Measurements from ENCODE around the gene DDR2. TPM values are rescaled to one million over a fixed set of nuclear protein-coding genes. Genes with fewer than 3 reads are reported as not detected.

The DDR2 gene
- total RNA-seq, 1 donor: 384 TPM

- Histone ChIP-seq H2AFZ (ENCODE audit: low read length) (no peak overlapping the region), H3K9me3 (ENCODE audit: low read depth, low read length) (no peaks in the 10 kb centered on the region), H3K79me2 (ENCODE audit: insufficient read depth, low read length) (peaks cover 21% of the 10 kb centered on the region), H3K4me1 (ENCODE audit: insufficient read depth, low read length) (peaks cover 66% of the 10 kb centered on the region), H3K4me2 (ENCODE audit: insufficient read depth, low read length) (peak overlapping the region; percentile 95), H3K27me3 (ENCODE audit: insufficient read depth, low read length) (no peaks in the 10 kb centered on the region), H3K36me3 (ENCODE audit: insufficient read depth, low read length) (no peaks in the 10 kb centered on the region), H3K4me3 (ENCODE audit: insufficient read depth, low read length) (no peak overlapping the region), H4K20me1 (ENCODE audit: insufficient read depth, low read length) (peaks cover 9% of the 10 kb centered on the region), H3K27ac (ENCODE audit: low read depth, low read length) (peak overlapping the region; percentile 96)
- no peak for TF ChIP-seq CTCF (IDR thresholded peaks at IDR 0.05; ENCODE audit: extremely low read depth, low read depth, low read length)
- no peak for DNase-seq (ENCODE audit: insufficient read length, low spot score, missing footprints)
Measured at GRCh38 chr1:162629651-162630050, 2.6 kb upstream of the DDR2 start.

DNA sequence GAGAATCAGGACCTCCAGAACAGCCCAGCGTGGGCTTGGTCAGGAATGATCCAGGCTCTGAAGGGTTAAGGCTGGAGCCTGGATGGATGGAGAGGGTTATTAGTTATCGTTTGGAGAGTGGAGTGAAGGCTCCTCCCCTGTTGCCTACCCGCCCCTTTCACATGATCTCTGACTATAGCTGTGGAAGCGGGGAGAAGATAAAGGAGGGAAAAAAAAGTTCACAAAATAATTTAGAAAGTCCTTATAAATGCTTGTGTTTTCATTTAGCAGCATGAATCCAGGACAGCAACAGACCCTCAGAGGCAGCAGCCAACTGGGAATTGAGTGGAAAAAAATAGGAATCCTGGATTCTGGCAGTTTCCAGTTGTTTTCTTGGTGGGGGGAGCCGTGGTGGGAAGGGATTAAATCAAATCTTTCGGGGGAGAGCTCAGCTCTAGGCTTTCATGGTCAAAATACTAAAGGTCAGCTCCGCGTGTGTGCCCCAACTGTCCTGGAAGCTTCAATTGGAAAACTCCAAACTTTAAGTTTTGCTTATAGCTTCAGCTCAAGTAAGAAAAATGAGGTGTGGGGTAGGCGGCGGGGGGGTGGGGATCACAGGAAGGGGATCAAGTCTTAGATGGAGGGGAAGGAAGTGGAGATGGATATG is 595 bp upstream of the DDR2 start:
- no peaks in the 10 kb centered on the region for H3K27me3 ChIP-seq (ENCODE audit: insufficient read depth, low read length)
- TF ChIP-seq CTCF (IDR thresholded peaks at IDR 0.05; ENCODE audit: extremely low read depth, low read depth, low read length): no peak
- H3K4me2 ChIP-seq (ENCODE audit: insufficient read depth, low read length): peak overlapping the region; percentile 95
- no peaks in the 10 kb centered on the region for H3K36me3 ChIP-seq (ENCODE audit: insufficient read depth, low read length)
- peak overlapping the region; percentile 39 for H2AFZ ChIP-seq (ENCODE audit: low read length)
- peaks cover 27% of the 10 kb centered on the region for H4K20me1 ChIP-seq (ENCODE audit: insufficient read depth, low read length)
- no peaks in the 10 kb centered on the region for H3K9me3 ChIP-seq (ENCODE audit: low read depth, low read length)
- DNase-seq (ENCODE audit: insufficient read length, low spot score, missing footprints): no peak
- H3K79me2 ChIP-seq (ENCODE audit: insufficient read depth, low read length): peaks cover 42% of the 10 kb centered on the region
- H3K27ac ChIP-seq (ENCODE audit: low read depth, low read length): peak overlapping the region; percentile 96
- H3K4me1 ChIP-seq (ENCODE audit: insufficient read depth, low read length): peaks cover 69% of the 10 kb centered on the region
- H3K4me3 ChIP-seq (ENCODE audit: insufficient read depth, low read length): peak overlapping the region; percentile 79

- peak overlapping the region; percentile 79 for H3K4me3 ChIP-seq (ENCODE audit: insufficient read depth, low read length)
- no peaks in the 10 kb centered on the region for H3K9me3 ChIP-seq (ENCODE audit: low read depth, low read length)
- H4K20me1 ChIP-seq (ENCODE audit: insufficient read depth, low read length): peaks cover 28% of the 10 kb centered on the region
- H3K4me1 ChIP-seq (ENCODE audit: insufficient read depth, low read length): peaks cover 59% of the 10 kb centered on the region
- peak overlapping the region; percentile 95 for H3K4me2 ChIP-seq (ENCODE audit: insufficient read depth, low read length)
- no peak for TF ChIP-seq CTCF (IDR thresholded peaks at IDR 0.05; ENCODE audit: extremely low read depth, low read depth, low read length)
- no peak for DNase-seq (ENCODE audit: insufficient read length, low spot score, missing footprints)
- peak overlapping the region; percentile 39 for H2AFZ ChIP-seq (ENCODE audit: low read length)
- no peaks in the 10 kb centered on the region for H3K27me3 ChIP-seq (ENCODE audit: insufficient read depth, low read length)
- H3K36me3 ChIP-seq (ENCODE audit: insufficient read depth, low read length): no peaks in the 10 kb centered on the region
- peak overlapping the region; percentile 96 for H3K27ac ChIP-seq (ENCODE audit: low read depth, low read length)
- H3K79me2 ChIP-seq (ENCODE audit: insufficient read depth, low read length): peaks cover 51% of the 10 kb centered on the region
Measured at GRCh38 chr1:162632698-162633080, 425 bp downstream of the DDR2 start.

DNA sequence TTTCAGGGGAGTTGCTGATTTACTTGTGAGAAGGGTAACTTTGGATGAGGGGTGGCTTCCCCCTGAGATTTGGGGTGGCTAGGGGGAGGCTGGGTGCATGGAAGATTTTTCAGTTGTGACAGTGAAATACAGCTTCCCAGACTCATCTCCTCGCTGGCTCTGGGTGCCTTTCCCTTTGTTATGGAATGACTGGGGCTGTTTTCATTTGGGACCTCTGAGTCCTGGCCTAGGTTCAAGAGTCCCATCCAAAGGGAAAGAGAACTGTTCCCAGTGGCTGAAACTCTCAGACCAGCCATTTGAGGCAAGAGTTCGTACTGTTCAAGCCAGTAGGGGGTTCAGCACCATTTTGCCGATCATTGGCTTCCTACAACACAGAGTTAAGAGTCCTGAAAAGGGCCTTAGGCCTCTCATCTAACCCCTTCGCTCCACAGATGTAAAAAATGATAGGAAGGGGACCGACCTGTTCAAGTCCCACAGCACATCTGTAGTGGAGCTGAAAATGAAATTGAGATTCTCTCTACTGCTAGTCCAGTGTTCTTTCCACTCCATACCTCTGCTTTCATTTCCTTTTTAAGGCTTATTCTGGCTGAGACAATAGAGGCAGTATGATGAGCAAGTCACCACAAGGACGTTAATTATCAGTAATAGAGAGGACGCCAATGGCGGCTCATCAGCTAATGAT is 958 bp downstream of the DDR2 start:
- H3K9me3 ChIP-seq (ENCODE audit: low read depth, low read length): no peaks in the 10 kb centered on the region
- peak overlapping the region; percentile 95 for H3K4me2 ChIP-seq (ENCODE audit: insufficient read depth, low read length)
- peak overlapping the region; percentile 96 for H3K27ac ChIP-seq (ENCODE audit: low read depth, low read length)
- H3K36me3 ChIP-seq (ENCODE audit: insufficient read depth, low read length): no peaks in the 10 kb centered on the region
- H3K27me3 ChIP-seq (ENCODE audit: insufficient read depth, low read length): no peaks in the 10 kb centered on the region
- H3K4me1 ChIP-seq (ENCODE audit: insufficient read depth, low read length): peaks cover 59% of the 10 kb centered on the region
- TF ChIP-seq CTCF (IDR thresholded peaks at IDR 0.05; ENCODE audit: extremely low read depth, low read depth, low read length): peak; percentile 33
- H2AFZ ChIP-seq (ENCODE audit: low read length): peak overlapping the region; percentile 39
- H3K79me2 ChIP-seq (ENCODE audit: insufficient read depth, low read length): peaks cover 56% of the 10 kb centered on the region
- H4K20me1 ChIP-seq (ENCODE audit: insufficient read depth, low read length): peaks cover 29% of the 10 kb centered on the region
- DNase-seq (ENCODE audit: insufficient read length, low spot score, missing footprints): no peak
- H3K4me3 ChIP-seq (ENCODE audit: insufficient read depth, low read length): peak overlapping the region; percentile 79
